GM19452 (cell line): Measurements from ENCODE around the gene GEN1.

ENCODE experiments used
- ATAC-seq: cut with Tn5 transposase; IDR thresholded peaks from one replicate; pipeline ENCODE4 v1.9.1; 2021; ENCODE audit not compliant: unreplicated experiment

The GEN1 gene

GRCh38 chr2:17753803-17754663 is at the start of gene GEN1, which contains the start of gene SMC6:
TSS of gene GEN1 (plus strand) at chr2:17754138. CDS start at chr2:17759944, 5,806 bp downstream.
TSS of gene SMC6 (minus strand) at chr2:17753810. CDS start at chr2:17745946, 7,864 bp downstream.
- ATAC-seq, result peak; percentile 64

GRCh38 chr2:17706845-17707244 is 47.1 kb upstream of the GEN1 start:
- no peak for ATAC-seq

- no peak for ATAC-seq
These were observed 45.4 kb upstream of the GEN1 start for GRCh38 chr2:17708501-17708900.

- ATAC-seq, result no peak
These were observed 44.0 kb upstream of the GEN1 start for GRCh38 chr2:17709897-17710296.

- ATAC-seq, result no peak
These were observed 43.2 kb upstream of the GEN1 start for GRCh38 chr2:17710547-17711248.

GRCh38 chr2:17713291-17713690 is 40.6 kb upstream of the GEN1 start:
- no peak for ATAC-seq

GRCh38 chr2:17717666-17718065 is 36.3 kb upstream of the GEN1 start:
- no peak for ATAC-seq

- no peak for ATAC-seq
These were observed 35.2 kb upstream of the GEN1 start for GRCh38 chr2:17718689-17719088.

- ATAC-seq, result no peak
These were observed 34.2 kb upstream of the GEN1 start for GRCh38 chr2:17719562-17720371.

GRCh38 chr2:17728210-17728609 is 25.7 kb upstream of the GEN1 start:
- no peak for ATAC-seq

- no peak for ATAC-seq
These were observed 24.1 kb upstream of the GEN1 start for GRCh38 chr2:17729880-17730279.

- no peak for ATAC-seq
These were observed 20.3 kb upstream of the GEN1 start for GRCh38 chr2:17733599-17733998.

GRCh38 chr2:17735864-17736263 is 18.1 kb upstream of the GEN1 start:
- no peak for ATAC-seq

- ATAC-seq, result no peak
These were observed 16.9 kb upstream of the GEN1 start for GRCh38 chr2:17736989-17737388.

- ATAC-seq, result no peak
These were observed 13.7 kb upstream of the GEN1 start for GRCh38 chr2:17740203-17740602.

- ATAC-seq, result no peak
These were observed 6.1 kb upstream of the GEN1 start for GRCh38 chr2:17747684-17748452.

GRCh38 chr2:17748745-17749144 is 5.2 kb upstream of the GEN1 start:
- ATAC-seq, result no peak

- peak; percentile 24 for ATAC-seq
These were observed 4.0 kb upstream of the GEN1 start for GRCh38 chr2:17749753-17750438.

GRCh38 chr2:17752246-17752645 is 1.7 kb upstream of the GEN1 start:
- peak; percentile 19 for ATAC-seq
